NCI-H748 (cell line): ENCODE measurements around the gene ARHGAP31.
"Not testable (repeated sequence)": the region's sequence is repeated elsewhere in the genome, so short reads cannot be mapped to it uniquely, and the experiment has no call there.

Experiments used
- DNase-seq: peaks from one replicate; lab custom pipeline; 2025; ENCODE audit not compliant: unreplicated experiment; lab: John Stamatoyannopoulos, UW

Gene ARHGAP31

GRCh38 chr3:119293105-119293870 lies 895 bp upstream of the ARHGAP31 start:
- DNase-seq, result no peak

GRCh38 chr3:119294696-119295671 lies 801 bp downstream of the ARHGAP31 start:
- DNase-seq, result peak; percentile 42

GRCh38 chr3:119295816-119296726 lies 1.9 kb downstream of the ARHGAP31 start:
- DNase-seq, result peak; percentile 1

GRCh38 chr3:119296727-119297122 lies 2.5 kb downstream of the ARHGAP31 start:
- DNase-seq, result no peak

GRCh38 chr3:119297169-119297568 lies 3.0 kb downstream of the ARHGAP31 start:
- DNase-seq, result no peak

- DNase-seq, result no peak
Measured at GRCh38 chr3:119298565-119298941, 4.4 kb downstream of the ARHGAP31 start.

- no peak for DNase-seq
Measured at GRCh38 chr3:119300991-119301391, 6.8 kb downstream of the ARHGAP31 start.

GRCh38 chr3:119301662-119302061 lies 7.5 kb downstream of the ARHGAP31 start:
- no peak for DNase-seq

GRCh38 chr3:119302697-119303551 lies 8.7 kb downstream of the ARHGAP31 start:
- DNase-seq, result no peak

GRCh38 chr3:119304201-119304713 lies 10.1 kb downstream of the ARHGAP31 start:
- DNase-seq, result no peak

GRCh38 chr3:119305286-119305685 lies 11.1 kb downstream of the ARHGAP31 start:
- no peak for DNase-seq

- not testable (repeated sequence) for DNase-seq
Measured at GRCh38 chr3:119306378-119306777, 12.2 kb downstream of the ARHGAP31 start.

GRCh38 chr3:119308355-119308754 lies 14.2 kb downstream of the ARHGAP31 start:
- no peak for DNase-seq

GRCh38 chr3:119309591-119309990 lies 15.4 kb downstream of the ARHGAP31 start:
- DNase-seq, result no peak

- no peak for DNase-seq
Measured at GRCh38 chr3:119310071-119310470, 15.9 kb downstream of the ARHGAP31 start.

GRCh38 chr3:119311081-119311925 lies 17.1 kb downstream of the ARHGAP31 start:
- DNase-seq, result no peak

- DNase-seq, result no peak
Measured at GRCh38 chr3:119313461-119313860, 19.3 kb downstream of the ARHGAP31 start.

- no peak for DNase-seq
Measured at GRCh38 chr3:119314821-119315220, 20.6 kb downstream of the ARHGAP31 start.
